BE2C (cell line): ENCODE results near the gene EPB41L1.

ENCODE experiments used
- DNase-seq: peaks from one replicate; pipeline ENCODE4 v3.0.0-alpha.2; 2020
- H3K27me3 ChIP-seq: fragments of 250-450 bp; sonication (Bioruptor Pico); 2 replicates; pipeline ENCODE4 v1.5.1; 2020; ENCODE audit warnings: mild to moderate bottlenecking
- H3K36me3 ChIP-seq: fragments of 250-450 bp; sonication (Bioruptor Pico); 2 replicates; pipeline ENCODE4 v1.5.1; 2020; ENCODE audit warnings: mild to moderate bottlenecking
- H3K4me1 ChIP-seq: fragments of 250-450 bp; sonication (Bioruptor Pico); 2 replicates; pipeline ENCODE4 v1.5.1; 2020
- H3K4me3 ChIP-seq: 2 replicates; pipeline ENCODE4 v1.5.1; 2011; ENCODE audit warnings: low read depth, low read length
- H3K9me3 ChIP-seq: fragments of 250-450 bp; sonication (Bioruptor Pico); 2 replicates; pipeline ENCODE4 v1.5.1; 2020
- TF ChIP-seq, protein P1 (sequence below): IDR thresholded peaks from 2 replicates; pipeline ENCODE4 v1.5.1; 2012; ENCODE audit warnings: mild to moderate bottlenecking, low read depth, low read length

The EPB41L1 gene

GRCh38 chr20:36272547-36273220 lies 118.1 kb downstream of the EPB41L1 start:
- no peak overlapping the region for H3K4me3 ChIP-seq
- no peaks in the 10 kb centered on the region for H3K9me3 ChIP-seq
- TF ChIP-seq, protein P1, sequence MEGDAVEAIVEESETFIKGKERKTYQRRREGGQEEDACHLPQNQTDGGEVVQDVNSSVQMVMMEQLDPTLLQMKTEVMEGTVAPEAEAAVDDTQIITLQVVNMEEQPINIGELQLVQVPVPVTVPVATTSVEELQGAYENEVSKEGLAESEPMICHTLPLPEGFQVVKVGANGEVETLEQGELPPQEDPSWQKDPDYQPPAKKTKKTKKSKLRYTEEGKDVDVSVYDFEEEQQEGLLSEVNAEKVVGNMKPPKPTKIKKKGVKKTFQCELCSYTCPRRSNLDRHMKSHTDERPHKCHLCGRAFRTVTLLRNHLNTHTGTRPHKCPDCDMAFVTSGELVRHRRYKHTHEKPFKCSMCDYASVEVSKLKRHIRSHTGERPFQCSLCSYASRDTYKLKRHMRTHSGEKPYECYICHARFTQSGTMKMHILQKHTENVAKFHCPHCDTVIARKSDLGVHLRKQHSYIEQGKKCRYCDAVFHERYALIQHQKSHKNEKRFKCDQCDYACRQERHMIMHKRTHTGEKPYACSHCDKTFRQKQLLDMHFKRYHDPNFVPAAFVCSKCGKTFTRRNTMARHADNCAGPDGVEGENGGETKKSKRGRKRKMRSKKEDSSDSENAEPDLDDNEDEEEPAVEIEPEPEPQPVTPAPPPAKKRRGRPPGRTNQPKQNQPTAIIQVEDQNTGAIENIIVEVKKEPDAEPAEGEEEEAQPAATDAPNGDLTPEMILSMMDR = no peak
- no peaks in the 10 kb centered on the region for H3K27me3 ChIP-seq
- DNase-seq = no peak
- no peaks in the 10 kb centered on the region for H3K36me3 ChIP-seq
- H3K4me1 ChIP-seq = peaks cover 10% of the 10 kb centered on the region

DNA sequence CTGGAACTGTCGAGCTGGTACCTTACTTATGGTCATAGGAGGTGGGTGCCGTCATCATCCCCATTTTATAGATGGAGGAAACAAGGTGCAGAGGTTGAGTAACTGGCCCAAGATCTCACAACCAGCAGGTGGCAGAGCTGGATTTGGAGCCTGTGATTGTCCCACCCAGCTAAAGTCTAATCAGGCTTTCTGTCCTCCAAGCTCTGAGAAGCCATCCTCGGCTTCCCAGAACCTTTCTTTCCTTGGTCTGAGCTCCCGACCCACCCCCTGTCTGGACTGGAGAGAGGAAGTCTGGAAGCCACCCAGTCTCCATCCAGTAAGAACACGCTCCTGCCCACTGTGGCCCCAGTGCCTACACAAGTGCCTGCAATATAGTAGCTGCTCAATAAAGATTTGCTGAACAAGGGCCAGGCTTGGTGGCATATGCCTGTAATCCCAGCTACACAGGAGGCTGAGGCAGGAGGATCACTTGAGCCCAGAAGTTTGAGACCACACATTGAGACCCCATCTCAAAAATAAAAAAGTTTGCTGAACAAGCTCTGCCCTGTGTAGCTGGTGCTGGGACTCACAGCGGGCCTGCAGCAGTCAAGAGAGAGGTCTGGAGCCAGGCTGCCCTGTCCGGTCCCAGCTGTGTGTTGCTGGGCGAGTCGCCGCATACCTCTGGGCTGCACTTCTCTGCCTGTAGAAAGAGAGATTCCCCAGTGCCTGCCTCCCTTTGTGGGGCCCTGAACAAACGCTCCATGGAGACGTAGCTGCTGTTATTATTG lies 119.1 kb downstream of the EPB41L1 start:
- TF ChIP-seq, protein P1 = peak; percentile 49
- no peak overlapping the region for H3K4me3 ChIP-seq
- H3K27me3 ChIP-seq = no peaks in the 10 kb centered on the region
- DNase-seq = no peak
- no peaks in the 10 kb centered on the region for H3K9me3 ChIP-seq
- no peaks in the 10 kb centered on the region for H3K36me3 ChIP-seq
- peaks cover 10% of the 10 kb centered on the region for H3K4me1 ChIP-seq

- Histone ChIP-seq H3K4me3 (0 out of 2 replicates have a peak overlapping the region, but pooled peaks have one; percentile 4), H3K36me3 (no peaks in the 10 kb centered on the region), H3K4me1 (peaks cover 10% of the 10 kb centered on the region), H3K27me3 (no peaks in the 10 kb centered on the region), H3K9me3 (no peaks in the 10 kb centered on the region)
- TF ChIP-seq, protein P1 = no peak
- peak; percentile 36 for DNase-seq
Observed at GRCh38 chr20:36274181-36274841, 119.8 kb downstream of the EPB41L1 start.

GRCh38 chr20:36275011-36275410 lies 120.5 kb downstream of the EPB41L1 start:
- no peaks in the 10 kb centered on the region for H3K27me3 ChIP-seq
- TF ChIP-seq, protein P1 = no peak
- no peaks in the 10 kb centered on the region for H3K9me3 ChIP-seq
- DNase-seq = no peak
- no peak overlapping the region for H3K4me3 ChIP-seq
- peaks cover 10% of the 10 kb centered on the region for H3K4me1 ChIP-seq
- H3K36me3 ChIP-seq = no peaks in the 10 kb centered on the region

- no peak overlapping the region for H3K4me3 ChIP-seq
- no peaks in the 10 kb centered on the region for H3K27me3 ChIP-seq
- peak; percentile 67 for DNase-seq
- no peaks in the 10 kb centered on the region for H3K9me3 ChIP-seq
- TF ChIP-seq, protein P1 = peak; percentile 29
- H3K4me1 ChIP-seq = peaks cover 10% of the 10 kb centered on the region
- no peaks in the 10 kb centered on the region for H3K36me3 ChIP-seq
Observed at GRCh38 chr20:36275441-36276189, 121.1 kb downstream of the EPB41L1 start.
